ENCODE results near the gene DIS3L. TPM values are rescaled to one million over a fixed set of nuclear protein-coding genes. Genes with fewer than 3 reads are reported as not detected.
A peak's percentile ranks its signal among the peaks of the same experiment; 100 is the strongest.

Gene DIS3L
- total and polyA plus RNA-seq, 2 of the 13 experiments (the other 11 are each of a cell fraction or from before 2014, with no cell fraction given): 21.0 to 50.5 TPM

- no peak for TF ChIP-seq ZNF512 (CRISPR knock-in tag; IDR thresholded peaks at IDR 0.05)
- TF ChIP-seq TEF (CRISPR knock-in tag; IDR thresholded peaks at IDR 0.05): peak; percentile 64; the same call in 1 of the 2 replicates
- no peak for TF ChIP-seq U2AF2 (IDR thresholded peaks at IDR 0.05; ENCODE audit: low read depth, low read length)
- peak; percentile 65; the same call in 1 of the 2 replicates for TF ChIP-seq NFATC3 (CRISPR knock-in tag; IDR thresholded peaks at IDR 0.05)
- no peak for TF ChIP-seq PRPF4 (IDR thresholded peaks at IDR 0.05; ENCODE audit: low read depth, low read length, poor library complexity, severe bottlenecking)
- no peak for TF ChIP-seq FIP1L1 (IDR thresholded peaks at IDR 0.05; ENCODE audit: borderline replicate concordance, insufficient read depth, low read depth, low read length)
- no peak for TF ChIP-seq ISX (CRISPR knock-in tag; conservative IDR thresholded peaks at IDR 0.05)
- TF ChIP-seq ZNF124 (CRISPR knock-in tag; IDR thresholded peaks at IDR 0.05): no peak
- peak; percentile 57; the same call in 1 of the 2 replicates for TF ChIP-seq SIX4 (CRISPR knock-in tag; IDR thresholded peaks at IDR 0.05)
- no peak for TF ChIP-seq HMGA1 (CRISPR knock-in tag; conservative IDR thresholded peaks at IDR 0.05)
- no peak for TF ChIP-seq ZNF256 (CRISPR knock-in tag; conservative IDR thresholded peaks at IDR 0.05)
- peak; percentile 60 for TF ChIP-seq TFE3 (CRISPR knock-in tag; IDR thresholded peaks at IDR 0.05)
- no peak for TF ChIP-seq ZBTB37 (CRISPR knock-in tag; IDR thresholded peaks at IDR 0.05)
- TF ChIP-seq ZNF331 (CRISPR knock-in tag; IDR thresholded peaks at IDR 0.05): peak; percentile 62; the same call in 1 of the 2 replicates
- no peak for TF ChIP-seq ZNF317 (CRISPR knock-in tag; IDR thresholded peaks at IDR 0.05)
- no peak for TF ChIP-seq NCOA5 (CRISPR knock-in tag; IDR thresholded peaks at IDR 0.05)
- TF ChIP-seq ZFP91 (CRISPR knock-in tag; IDR thresholded peaks at IDR 0.05; ENCODE audit: borderline replicate concordance): peak; percentile 85
- TF ChIP-seq MAFG (CRISPR knock-in tag; IDR thresholded peaks at IDR 0.05): no peak
- 0 out of 2 replicates have a peak, but pooled peaks have one; percentile 83 for TF ChIP-seq GTF3A (CRISPR knock-in tag; conservative IDR thresholded peaks at IDR 0.05)
- TF ChIP-seq GTF2F1 (IDR thresholded peaks at IDR 0.05; ENCODE audit: low read length): no peak
- TF ChIP-seq ZBTB21 (CRISPR knock-in tag; IDR thresholded peaks at IDR 0.05): no peak
- TF ChIP-seq CBX5 (CRISPR knock-in tag; IDR thresholded peaks at IDR 0.05; ENCODE audit: borderline replicate concordance): peak; percentile 56; the same call in 1 of the 2 replicates
- peak; percentile 36 for TF ChIP-seq MXD3 (CRISPR knock-in tag; IDR thresholded peaks at IDR 0.05)
These were observed 63.2 kb downstream of the DIS3L start, which contains the start of gene TIPIN (continued) for GRCh38 chr15:66356359-66357236.

All from HepG2 (cell line).